Karpas-422 (cell line): ENCODE measurements around the gene SAPCD1. TPM values are rescaled to one million over a fixed set of nuclear protein-coding genes. Genes with fewer than 3 reads are reported as not detected.
"Not testable (repeated sequence)": the region's sequence is repeated elsewhere in the genome, so short reads cannot be mapped to it uniquely, and the experiment has no call there.

ENCODE experiments used
- DNase-seq: peaks from one replicate; pipeline ENCODE4 v3.0.0-alpha.2; 2015
- H2AFZ ChIP-seq: fragments of 200-600 bp; sonication (generic); 2 replicates; pipeline ENCODE4 v1.6.1; 2014; ENCODE audit warnings: antibody characterized with exemption, low read length, mixed read lengths
- H3K27ac ChIP-seq: fragments of 200-600 bp; sonication (generic); 2 replicates; pipeline ENCODE4 v1.5.1; 2014; ENCODE audit warnings: mild to moderate bottlenecking, low read length, moderate library complexity
- H3K27me3 ChIP-seq: fragments of 200-600 bp; sonication (generic); 2 replicates; pipeline ENCODE4 v1.6.1; 2014; ENCODE audit warnings: low read length, mixed read lengths
- H3K36me3 ChIP-seq: fragments of 200-600 bp; sonication (generic); 2 replicates; pipeline ENCODE4 v1.6.1; 2014; ENCODE audit warnings: low read length, mixed read lengths; ENCODE audit not compliant: insufficient read depth
- H3K4me1 ChIP-seq: fragments of 200-600 bp; sonication (generic); 2 replicates; pipeline ENCODE4 v1.6.1; 2014; ENCODE audit warnings: mild to moderate bottlenecking, low read length, mixed read lengths
- H3K4me2 ChIP-seq: fragments of 200-600 bp; sonication (generic); 2 replicates; pipeline ENCODE4 v1.6.1; 2014; ENCODE audit warnings: low read length, low read depth, mild to moderate bottlenecking; ENCODE audit not compliant: poor library complexity, severe bottlenecking
- H3K4me3 ChIP-seq: fragments of 200-600 bp; sonication (generic); 2 replicates; pipeline ENCODE4 v1.5.1; 2014; ENCODE audit warnings: mild to moderate bottlenecking, antibody characterized with exemption, low read length, mixed read lengths
- H3K79me2 ChIP-seq: fragments of 200-600 bp; sonication (generic); 2 replicates; pipeline ENCODE4 v1.6.1; 2014; ENCODE audit warnings: mild to moderate bottlenecking, low read length, mixed read lengths
- H3K9ac ChIP-seq: fragments of 200-600 bp; sonication (generic); 2 replicates; pipeline ENCODE4 v1.6.0; 2014; ENCODE audit warnings: low read length
- H3K9me2 ChIP-seq: fragments of 200-600 bp; sonication (generic), shearing (Covaris generic); replicated peaks from 2 replicates; pipeline ENCODE4 v1.6.0; 2014; ENCODE audit warnings: mild to moderate bottlenecking, low read length, moderate library complexity; ENCODE audit not compliant: insufficient read depth
- H3K9me3 ChIP-seq: fragments of 300-700, 200-600 bp; sonication (generic); 2 replicates; pipeline ENCODE4 v1.6.1; 2014; ENCODE audit warnings: low read length, mixed read lengths
- H4K20me1 ChIP-seq: fragments of 200-600 bp; sonication (generic); 2 replicates; pipeline ENCODE4 v1.6.1; 2014; ENCODE audit warnings: mild to moderate bottlenecking, antibody characterized with exemption, low read length, low read depth; ENCODE audit not compliant: insufficient read depth
- total RNA-seq: library from RNA; depleted of rRNA; stranded (reverse); fragments of >200 nt; shearing (Covaris generic); gene quantifications from 2 replicates; pipeline ENCODE4 v1.2.3, GENCODE V29; 2014; ENCODE audit warnings: low replicate concordance

SAPCD1 gene
- total RNA-seq, 1 experiment from 2014 or later: 1.8 TPM

GRCh38 chr6:31801031-31801927 lies 38.8 kb downstream of the SAPCD1 start:
- H3K79me2 ChIP-seq: peaks cover 26% of the 10 kb centered on the region
- H2AFZ ChIP-seq, H3K27ac ChIP-seq, H3K9ac ChIP-seq, H3K9me2 ChIP-seq, H3K4me3 ChIP-seq, DNase-seq, H3K4me1 ChIP-seq, H4K20me1 ChIP-seq, H3K36me3 ChIP-seq, H3K4me2 ChIP-seq, H3K9me3 ChIP-seq, H3K27me3 ChIP-seq: not testable (repeated sequence)

DNA sequence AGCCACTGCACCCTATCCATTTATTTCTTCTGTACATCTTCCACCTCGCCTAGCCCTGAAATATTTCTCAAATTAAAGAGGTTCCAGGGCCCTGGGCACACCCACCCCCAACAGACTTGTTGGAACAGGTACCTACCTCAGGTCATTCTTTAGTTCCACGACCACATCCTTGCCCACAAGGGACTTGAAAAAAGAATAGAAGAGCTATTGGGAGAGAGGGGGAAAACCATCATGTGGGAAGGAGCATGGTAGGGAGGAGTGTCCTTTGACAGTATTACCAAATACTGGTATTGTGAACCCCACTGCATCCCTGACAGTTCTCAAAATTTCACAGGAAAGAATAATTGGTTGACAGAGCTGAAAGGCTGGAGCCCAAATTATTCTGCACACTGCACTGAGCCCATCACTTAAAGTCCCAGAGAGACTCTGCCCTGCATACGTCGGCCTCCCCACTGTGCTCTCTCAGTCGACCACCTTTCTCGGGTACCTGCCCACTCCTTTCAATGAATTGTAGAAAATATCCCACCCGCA lies 43.5 kb downstream of the SAPCD1 start:
- no peaks in the 10 kb centered on the region for H3K27me3 ChIP-seq
- peak; percentile 58 for DNase-seq
- H3K9me2 ChIP-seq: no peaks in the 10 kb centered on the region
- H3K36me3 ChIP-seq: 0 out of 2 replicates have a peak, but pooled peaks cover 3% of the 10 kb centered on the region
- peak overlapping the region; percentile 24; the same call in 1 of the 2 replicates for H2AFZ ChIP-seq
- H3K4me3 ChIP-seq: peak overlapping the region; percentile 87
- H4K20me1 ChIP-seq: no peaks in the 10 kb centered on the region
- H3K79me2 ChIP-seq: peaks cover 30% of the 10 kb centered on the region
- H3K4me1 ChIP-seq: peaks cover 10% of the 10 kb centered on the region
- H3K27ac ChIP-seq: peak overlapping the region; percentile 53
- no peaks in the 10 kb centered on the region for H3K9me3 ChIP-seq
- H3K9ac ChIP-seq: peak overlapping the region; percentile 86
- H3K4me2 ChIP-seq: peak overlapping the region; percentile 95

- peaks cover 30% of the 10 kb centered on the region for H3K79me2 ChIP-seq
- 0 out of 2 replicates have a peak, but pooled peaks cover 3% of the 10 kb centered on the region for H3K36me3 ChIP-seq
- peak; percentile 97 for DNase-seq
- no peaks in the 10 kb centered on the region for H3K9me2 ChIP-seq
- peak within 1 kb of the TSS; percentile 86 for H3K9ac ChIP-seq
- H3K4me1 ChIP-seq: peaks cover 10% of the 10 kb centered on the region
- no peaks in the 10 kb centered on the region for H4K20me1 ChIP-seq
- peak within 1 kb of the TSS; percentile 95 for H3K4me2 ChIP-seq
- H3K27ac ChIP-seq: peak within 1 kb of the TSS; percentile 53
- peak within 1 kb of the TSS; percentile 87 for H3K4me3 ChIP-seq
- H2AFZ ChIP-seq: peak within 1 kb of the TSS; percentile 24
- no peaks in the 10 kb centered on the region for H3K9me3 ChIP-seq
- no peaks in the 10 kb centered on the region for H3K27me3 ChIP-seq
Observed at GRCh38 chr6:31806470-31807272, 44.2 kb downstream of the SAPCD1 start, which contains the start of gene LSM2. Gene LSM2, minus strand, starts transcription at chr6:31806966. Its CDS starts 209 bp downstream, at chr6:31806757.

- H2AFZ ChIP-seq, H3K27ac ChIP-seq, H3K9me2 ChIP-seq, H3K36me3 ChIP-seq, H3K9me3 ChIP-seq, H4K20me1 ChIP-seq, H3K27me3 ChIP-seq, H3K4me3 ChIP-seq, H3K9ac ChIP-seq, DNase-seq, H3K4me2 ChIP-seq, H3K4me1 ChIP-seq: not testable (repeated sequence)
- peaks cover 23% of the 10 kb centered on the region for H3K79me2 ChIP-seq
Observed at GRCh38 chr6:31808599-31808998, 46.1 kb downstream of the SAPCD1 start.

DNA sequence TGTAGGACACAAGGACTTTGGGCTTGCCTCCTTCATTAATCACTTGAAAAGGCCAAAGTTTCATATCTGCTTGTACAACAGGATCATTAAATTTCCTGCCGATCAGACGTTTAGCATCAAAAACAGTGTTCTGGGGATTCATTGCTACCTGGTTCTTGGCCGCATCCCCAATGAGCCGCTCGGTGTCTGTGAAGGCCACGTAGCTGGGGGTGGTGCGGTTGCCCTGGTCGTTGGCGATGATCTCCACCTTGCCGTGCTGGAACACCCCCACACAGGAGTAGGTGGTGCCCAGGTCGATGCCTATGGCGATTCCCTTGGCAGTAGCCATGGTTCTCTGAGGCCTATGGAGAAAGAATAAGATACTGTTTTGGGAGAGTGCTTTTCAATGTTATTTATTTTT lies 49.2 kb downstream of the SAPCD1 start:
- Histone ChIP-seq H3K9me2 (no peaks in the 10 kb centered on the region), H3K9ac (no peak overlapping the region)

DNA sequence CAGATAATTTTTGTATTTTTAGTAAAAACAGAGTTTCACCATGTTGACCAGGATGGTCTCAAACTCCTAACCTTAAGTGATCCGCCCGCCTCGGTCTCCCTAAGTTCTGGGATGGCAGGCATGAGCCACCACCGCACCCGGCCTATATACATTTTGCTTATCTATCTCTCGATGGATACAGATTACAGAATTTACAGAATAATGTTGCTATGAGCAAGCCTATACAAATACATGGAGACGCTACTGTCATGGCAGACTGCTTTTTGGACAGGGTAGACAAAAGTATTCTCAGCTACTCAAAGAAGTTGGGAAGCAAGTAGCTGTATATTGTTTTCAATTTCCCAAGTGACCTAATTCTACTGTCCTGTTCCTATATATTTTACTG lies 51.0 kb downstream of the SAPCD1 start:
- Histone ChIP-seq H3K4me2 (no peak overlapping the region), H3K27ac (no peak overlapping the region), H3K9me2 (no peaks in the 10 kb centered on the region), H3K4me1 (no peaks in the 10 kb centered on the region), H3K4me3 (no peak overlapping the region), H4K20me1 (no peaks in the 10 kb centered on the region), H3K36me3 (no peaks in the 10 kb centered on the region), H2AFZ (0 out of 2 replicates have a peak overlapping the region, but pooled peaks have one; percentile 8), H3K9ac (no peak overlapping the region), H3K9me3 (no peaks in the 10 kb centered on the region), H3K27me3 (no peaks in the 10 kb centered on the region), H3K79me2 (no peaks in the 10 kb centered on the region)
- no peak for DNase-seq

More for the DNA sequence above, 49.2 kb downstream of the SAPCD1 start:
- Histone ChIP-seq H3K27me3 (no peaks in the 10 kb centered on the region), H3K9me3 (no peaks in the 10 kb centered on the region), H2AFZ (no peak overlapping the region), H3K27ac (no peak overlapping the region), H4K20me1 (no peaks in the 10 kb centered on the region), H3K4me3 (no peak overlapping the region), H3K36me3 (no peaks in the 10 kb centered on the region), H3K4me1 (peaks cover 2% of the 10 kb centered on the region; the same call in 1 of the 2 replicates), H3K79me2 (peaks cover under 1% of the 10 kb centered on the region; the same call in 1 of the 2 replicates), H3K4me2 (no peak overlapping the region)
- no peak for DNase-seq
